ENCODE data around the gene PRIM1.

DNA sequence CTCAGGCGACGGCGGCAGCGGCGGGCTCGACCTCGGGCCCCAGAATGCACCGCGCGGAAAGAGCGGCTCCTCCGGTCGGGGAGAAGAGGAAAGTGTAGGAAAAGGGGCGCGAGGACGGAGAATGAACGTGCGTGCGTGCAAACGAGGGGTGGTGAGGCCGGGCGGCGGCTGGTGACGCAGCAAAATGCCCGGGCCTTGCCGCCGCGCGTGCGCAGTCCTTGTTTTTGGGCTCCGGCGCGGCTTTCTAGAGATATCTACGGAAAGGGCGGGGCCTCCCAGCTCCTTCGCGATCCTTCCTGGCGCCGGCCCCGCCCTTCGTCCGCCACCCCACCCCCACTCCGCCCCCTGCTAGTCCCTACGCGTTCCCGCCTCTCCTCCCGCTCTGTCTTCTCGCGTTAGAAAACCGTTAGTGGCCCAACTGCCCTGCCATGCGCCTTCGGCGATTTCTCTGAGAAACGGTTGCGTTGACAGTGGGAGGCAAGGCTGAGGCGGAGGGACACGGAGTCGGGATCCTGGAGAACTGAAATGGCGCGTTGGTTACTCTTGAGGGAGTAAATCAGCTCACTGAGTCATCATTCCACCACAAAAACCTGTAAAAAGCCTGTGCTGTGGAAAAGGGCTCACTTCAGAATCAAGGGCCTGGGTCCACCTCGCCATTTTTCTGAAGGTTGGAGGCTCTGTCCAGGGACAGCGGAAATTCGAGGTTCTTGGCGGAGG, 63.8 kb downstream of the PRIM1 start, which contains the start of gene PTGES3:
- TF ChIP-seq POLR2A (IDR thresholded peaks at IDR 0.05), result peak; percentile 42 to 81 (median 44)
- peak in 3 of 11 experiments; percentile 21 to 40 (median 35) for TF ChIP-seq CTCF (IDR thresholded peaks at IDR 0.05 in 8 of 11, conservative IDR thresholded peaks at IDR 0.05 in 3 of 11)
- TF ChIP-seq POLR2AphosphoS5 (IDR thresholded peaks at IDR 0.05), result peak; percentile 98 to 99 (median 99)

Data from spleen (tissue), 7 donors.